Measurements from ENCODE around the gene FSTL4.
A peak's percentile ranks its signal among the peaks of the same experiment; 100 is the strongest.

FSTL4 gene

DNA sequence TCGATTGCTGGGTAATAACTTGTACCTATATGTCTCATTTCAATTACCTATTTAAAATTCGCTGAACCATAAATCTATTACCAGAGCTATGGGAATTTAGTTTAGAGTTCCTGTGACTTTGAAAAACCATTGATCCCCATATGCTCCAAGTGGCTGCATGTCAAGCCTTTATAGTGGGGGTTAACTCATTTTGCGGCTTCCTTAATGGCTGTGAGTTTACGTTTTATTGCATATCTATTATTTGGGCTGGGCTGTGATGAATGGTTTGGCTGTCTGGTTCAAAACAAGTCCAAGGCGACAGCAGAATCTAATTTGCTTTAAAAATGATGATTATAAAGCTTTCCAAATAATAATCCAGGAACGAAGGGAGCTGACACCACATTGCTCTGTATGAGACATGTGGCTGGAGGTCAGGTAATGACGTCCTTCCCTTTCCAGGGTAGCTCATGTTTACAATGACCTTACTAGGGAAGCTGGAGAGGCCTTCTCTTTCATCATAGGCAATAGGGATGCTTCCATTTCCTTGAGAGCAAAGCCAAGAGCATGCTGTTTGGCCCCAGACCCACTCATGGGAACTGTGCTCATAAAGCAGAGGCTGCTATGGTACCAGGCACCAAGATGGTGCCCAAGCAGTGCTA is 302.2 kb downstream of the FSTL4 start:
- no peaks in the 10 kb centered on the region for H4K20me1 ChIP-seq (ENCODE audit: insufficient read depth, low read length)
- ATAC-seq (ENCODE audit: insufficient read depth, low read depth) (no peak), DNase-seq (no peak)
- no peak overlapping the region for H3K9ac ChIP-seq (ENCODE audit: low read depth, low read length)
- H3K9me3 ChIP-seq (ENCODE audit: insufficient read depth, low read length, severe bottlenecking) = no peaks in the 10 kb centered on the region
- no peaks in the 10 kb centered on the region for H3K36me3 ChIP-seq (ENCODE audit: insufficient read depth, low read length)
- TF ChIP-seq, protein P1, sequence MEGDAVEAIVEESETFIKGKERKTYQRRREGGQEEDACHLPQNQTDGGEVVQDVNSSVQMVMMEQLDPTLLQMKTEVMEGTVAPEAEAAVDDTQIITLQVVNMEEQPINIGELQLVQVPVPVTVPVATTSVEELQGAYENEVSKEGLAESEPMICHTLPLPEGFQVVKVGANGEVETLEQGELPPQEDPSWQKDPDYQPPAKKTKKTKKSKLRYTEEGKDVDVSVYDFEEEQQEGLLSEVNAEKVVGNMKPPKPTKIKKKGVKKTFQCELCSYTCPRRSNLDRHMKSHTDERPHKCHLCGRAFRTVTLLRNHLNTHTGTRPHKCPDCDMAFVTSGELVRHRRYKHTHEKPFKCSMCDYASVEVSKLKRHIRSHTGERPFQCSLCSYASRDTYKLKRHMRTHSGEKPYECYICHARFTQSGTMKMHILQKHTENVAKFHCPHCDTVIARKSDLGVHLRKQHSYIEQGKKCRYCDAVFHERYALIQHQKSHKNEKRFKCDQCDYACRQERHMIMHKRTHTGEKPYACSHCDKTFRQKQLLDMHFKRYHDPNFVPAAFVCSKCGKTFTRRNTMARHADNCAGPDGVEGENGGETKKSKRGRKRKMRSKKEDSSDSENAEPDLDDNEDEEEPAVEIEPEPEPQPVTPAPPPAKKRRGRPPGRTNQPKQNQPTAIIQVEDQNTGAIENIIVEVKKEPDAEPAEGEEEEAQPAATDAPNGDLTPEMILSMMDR (IDR thresholded peaks at IDR 0.05; ENCODE audit: borderline replicate concordance, extremely low read depth, low read length, poor library complexity, severe bottlenecking) = no peak
- no peak for TF ChIP-seq EZH2 (IDR thresholded peaks at IDR 0.05; ENCODE audit: borderline replicate concordance, low read depth, low read length, severe bottlenecking)
- no peak overlapping the region for H3K4me3 ChIP-seq (ENCODE audit: low read depth in 1 of 2, low read length in 2 of 2)
- H3K79me2 ChIP-seq (ENCODE audit: insufficient read depth, low read length) = no peaks in the 10 kb centered on the region
- H3K4me2 ChIP-seq (ENCODE audit: insufficient read depth, low read length) = no peak overlapping the region; the same call in 1 of the 2 replicates
- no peaks in the 10 kb centered on the region for H3K27me3 ChIP-seq (ENCODE audit: insufficient read depth, low read length, poor library complexity)
- no peak overlapping the region for H2AFZ ChIP-seq (ENCODE audit: low read depth, low read length)
- peak overlapping the region; percentile 76 for H3K27ac ChIP-seq (ENCODE audit: low read length)
- peaks cover 27% of the 10 kb centered on the region for H3K4me1 ChIP-seq (ENCODE audit: insufficient read depth, low read length)

DNA sequence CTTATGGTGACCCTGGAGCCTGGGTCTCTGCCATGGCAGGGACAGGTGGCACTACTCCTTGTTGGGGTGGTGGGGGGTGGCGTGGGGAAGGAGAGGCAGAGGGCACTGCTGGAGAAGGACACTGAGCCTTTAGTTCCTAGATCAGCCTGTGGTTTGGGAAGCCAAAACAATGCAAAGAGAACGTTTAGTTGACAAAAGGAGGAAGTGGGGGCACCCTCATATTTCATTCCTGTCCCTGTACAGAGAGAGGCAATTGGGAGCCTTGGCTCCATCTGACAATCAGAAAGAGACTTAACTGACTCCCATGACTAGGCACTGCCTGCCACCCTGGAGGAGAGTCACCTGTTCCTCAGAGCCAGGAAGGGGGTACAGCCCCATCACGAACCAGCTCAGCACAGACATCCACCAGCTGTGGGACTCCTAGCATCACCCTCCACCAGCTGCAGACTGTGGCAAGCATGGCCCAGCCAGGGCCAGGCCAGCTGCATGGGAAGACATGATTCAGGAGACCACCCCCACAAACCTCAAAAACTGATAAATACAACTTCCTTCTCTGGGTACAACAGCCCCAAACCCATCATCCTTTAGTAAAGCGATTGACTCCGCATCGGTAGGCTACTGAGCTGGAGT is 303.1 kb downstream of the FSTL4 start:
- peaks cover 27% of the 10 kb centered on the region for H3K4me1 ChIP-seq (ENCODE audit: insufficient read depth, low read length)
- no peaks in the 10 kb centered on the region for H3K9me3 ChIP-seq (ENCODE audit: insufficient read depth, low read length, severe bottlenecking)
- no peaks in the 10 kb centered on the region for H3K27me3 ChIP-seq (ENCODE audit: insufficient read depth, low read length, poor library complexity)
- peak overlapping the region; percentile 28 for H3K9ac ChIP-seq (ENCODE audit: low read depth, low read length)
- no peaks in the 10 kb centered on the region for H4K20me1 ChIP-seq (ENCODE audit: insufficient read depth, low read length)
- no peaks in the 10 kb centered on the region for H3K36me3 ChIP-seq (ENCODE audit: insufficient read depth, low read length)
- peak overlapping the region; percentile 76 for H3K27ac ChIP-seq (ENCODE audit: low read length)
- DNase-seq (peak; percentile 88), ATAC-seq (ENCODE audit: insufficient read depth, low read depth) (peak; percentile 97)
- H3K4me2 ChIP-seq (ENCODE audit: insufficient read depth, low read length) = peak overlapping the region; percentile 40
- H2AFZ ChIP-seq (ENCODE audit: low read depth, low read length) = no peak overlapping the region
- H3K79me2 ChIP-seq (ENCODE audit: insufficient read depth, low read length) = no peaks in the 10 kb centered on the region
- TF ChIP-seq, protein P1 (IDR thresholded peaks at IDR 0.05; ENCODE audit: borderline replicate concordance, extremely low read depth, low read length, poor library complexity, severe bottlenecking) = no peak
- no peak for TF ChIP-seq EZH2 (IDR thresholded peaks at IDR 0.05; ENCODE audit: borderline replicate concordance, low read depth, low read length, severe bottlenecking)
- no peak overlapping the region for H3K4me3 ChIP-seq (ENCODE audit: low read depth in 1 of 2, low read length in 2 of 2)

DNA sequence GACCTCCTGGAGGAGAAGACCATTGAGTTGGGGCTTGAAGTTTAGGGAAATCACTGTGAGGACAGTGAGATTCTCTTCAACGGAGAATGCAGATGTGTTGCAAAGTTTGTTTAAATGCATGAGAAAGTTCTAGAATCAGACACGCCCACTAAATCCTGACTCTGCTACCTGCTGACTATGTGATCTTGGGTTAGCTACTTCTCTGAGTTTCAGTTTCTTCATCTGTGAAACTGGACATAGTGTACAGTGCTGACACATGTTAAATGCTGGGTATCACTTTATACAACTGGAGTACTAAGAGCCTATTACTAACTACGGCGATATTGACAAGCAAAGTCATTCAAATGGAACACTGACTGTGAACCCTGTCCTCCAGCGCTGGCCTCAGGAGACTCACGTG is 305.1 kb downstream of the FSTL4 start:
- H3K4me2 ChIP-seq (ENCODE audit: insufficient read depth, low read length) = no peak overlapping the region
- H3K36me3 ChIP-seq (ENCODE audit: insufficient read depth, low read length) = no peaks in the 10 kb centered on the region
- H3K4me3 ChIP-seq (ENCODE audit: low read depth in 1 of 2, low read length in 2 of 2) = no peak overlapping the region
- H4K20me1 ChIP-seq (ENCODE audit: insufficient read depth, low read length) = no peaks in the 10 kb centered on the region
- no peak overlapping the region for H3K27ac ChIP-seq (ENCODE audit: low read length)
- no peaks in the 10 kb centered on the region for H3K79me2 ChIP-seq (ENCODE audit: insufficient read depth, low read length)
- H3K4me1 ChIP-seq (ENCODE audit: insufficient read depth, low read length) = peaks cover 27% of the 10 kb centered on the region
- no peak for ATAC-seq (ENCODE audit: insufficient read depth, low read depth)
- no peak overlapping the region for H2AFZ ChIP-seq (ENCODE audit: low read depth, low read length)
- no peak overlapping the region for H3K9ac ChIP-seq (ENCODE audit: low read depth, low read length)
- no peaks in the 10 kb centered on the region for H3K27me3 ChIP-seq (ENCODE audit: insufficient read depth, low read length, poor library complexity)
- no peak for DNase-seq
- TF ChIP-seq EZH2 (IDR thresholded peaks at IDR 0.05; ENCODE audit: borderline replicate concordance, low read depth, low read length, severe bottlenecking) = no peak
- TF ChIP-seq, protein P1 (IDR thresholded peaks at IDR 0.05; ENCODE audit: borderline replicate concordance, extremely low read depth, low read length, poor library complexity, severe bottlenecking) = no peak
- H3K9me3 ChIP-seq (ENCODE audit: insufficient read depth, low read length, severe bottlenecking) = no peaks in the 10 kb centered on the region
